GM21447 (cell line): ENCODE results near the gene WTIP.
"Not testable (repeated sequence)": the region's sequence is repeated elsewhere in the genome, so short reads cannot be mapped to it uniquely, and the experiment has no call there.

Experiments
- ATAC-seq: cut with Tn5 transposase; IDR thresholded peaks from one replicate; pipeline ENCODE4 v1.9.1; 2021; ENCODE audit not compliant: unreplicated experiment

WTIP gene

DNA sequence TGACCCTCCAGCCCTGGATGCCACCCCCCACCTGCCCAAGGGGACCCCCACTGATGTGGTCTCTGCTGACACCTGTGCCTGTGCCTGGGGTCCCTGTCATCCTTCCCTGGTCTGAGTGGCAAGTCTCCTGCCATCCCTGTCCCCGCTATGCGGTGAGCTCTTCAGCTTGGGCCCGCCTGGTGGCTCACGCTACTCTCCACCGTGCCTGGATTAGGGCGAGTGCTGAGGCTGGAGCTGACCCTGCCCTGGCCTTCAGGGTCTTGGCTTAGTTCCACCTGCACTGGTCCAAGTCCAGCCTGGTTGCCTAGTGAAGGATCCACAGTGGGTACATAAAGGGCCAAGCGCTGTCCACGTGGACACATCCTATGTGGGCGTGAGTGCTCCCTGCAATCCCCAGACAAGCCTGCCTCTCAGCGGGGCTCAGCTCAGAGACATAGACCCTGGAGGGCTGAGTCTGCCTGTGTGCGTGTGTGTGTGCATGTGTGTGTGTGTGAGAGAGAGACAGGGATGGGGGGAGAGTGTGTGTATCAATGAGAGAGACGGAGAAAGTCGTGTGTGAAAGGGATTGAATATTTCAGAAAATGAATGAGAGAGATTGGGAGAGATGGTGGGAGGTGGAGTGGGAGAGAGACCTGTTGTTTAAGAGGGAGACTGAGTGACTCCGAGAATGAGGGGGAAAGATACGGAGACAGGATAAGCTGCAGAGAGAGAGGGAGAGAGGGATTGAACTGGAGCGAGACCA is 22.1 kb downstream of the WTIP start:
- ATAC-seq, result no peak

GRCh38 chr19:34504273-34504808 is 22.8 kb downstream of the WTIP start:
- no peak for ATAC-seq

DNA sequence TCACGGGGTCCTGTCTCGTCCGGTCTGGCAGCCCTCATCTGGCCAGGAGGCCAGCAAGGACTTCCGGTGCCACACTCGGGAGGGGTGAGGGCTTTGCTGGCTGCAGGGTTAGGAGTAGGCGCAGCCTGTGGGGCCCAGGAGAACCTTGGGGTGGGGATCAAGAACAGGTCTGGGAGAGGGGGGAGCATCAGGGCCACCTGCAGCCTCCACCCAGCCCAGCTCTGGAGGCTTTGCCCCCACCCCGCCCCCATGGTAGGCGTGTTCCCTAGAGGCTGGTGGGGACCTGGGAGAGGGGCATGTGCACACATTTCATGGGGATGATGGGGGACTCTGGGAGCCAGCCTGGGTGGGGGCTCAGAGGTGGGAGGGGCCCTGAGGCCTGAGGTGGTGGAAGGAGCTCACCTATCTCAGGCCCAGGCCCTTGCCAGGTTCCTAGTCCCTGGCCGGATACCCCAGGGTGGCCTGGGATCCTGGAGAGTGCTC is 23.3 kb downstream of the WTIP start:
- no peak for ATAC-seq

DNA sequence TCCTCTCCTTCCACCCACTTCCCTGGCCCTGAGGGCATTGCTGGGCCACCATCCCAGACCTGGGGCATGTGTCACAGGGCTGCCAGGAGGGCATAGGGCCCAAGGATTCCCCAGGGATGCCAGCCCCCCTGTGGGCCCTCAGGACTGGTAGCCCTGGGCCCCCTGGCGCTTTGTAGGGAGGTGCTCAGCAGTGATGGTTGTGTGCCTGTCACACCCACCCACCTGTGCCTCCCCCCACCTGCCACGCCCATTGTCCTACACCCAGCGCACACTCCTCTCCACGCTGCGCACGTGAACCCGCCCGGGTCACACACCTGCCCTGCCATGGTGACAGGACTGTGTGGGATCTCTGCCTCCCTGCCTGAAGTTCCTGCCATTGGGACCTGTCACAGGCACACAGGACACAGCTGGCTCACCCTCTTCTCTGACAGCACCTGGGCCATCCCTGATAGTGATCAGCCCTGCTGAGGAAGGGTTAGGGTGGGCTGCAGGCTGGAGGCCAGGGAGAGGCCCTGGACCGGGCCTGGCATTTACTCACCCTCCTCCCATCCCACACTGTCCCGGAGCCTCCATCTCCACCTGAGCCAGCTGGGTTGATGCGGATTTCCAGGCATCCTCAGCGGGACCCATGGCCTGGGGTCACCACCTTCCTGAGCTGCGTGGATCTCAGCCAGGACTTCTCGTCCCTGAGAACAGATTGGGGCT is 23.9 kb downstream of the WTIP start:
- no peak for ATAC-seq

- ATAC-seq, result no peak
Observed at GRCh38 chr19:34506026-34506370, 24.4 kb downstream of the WTIP start.

- no peak for ATAC-seq
Observed at GRCh38 chr19:34507414-34508067, 26.0 kb downstream of the WTIP start.

DNA sequence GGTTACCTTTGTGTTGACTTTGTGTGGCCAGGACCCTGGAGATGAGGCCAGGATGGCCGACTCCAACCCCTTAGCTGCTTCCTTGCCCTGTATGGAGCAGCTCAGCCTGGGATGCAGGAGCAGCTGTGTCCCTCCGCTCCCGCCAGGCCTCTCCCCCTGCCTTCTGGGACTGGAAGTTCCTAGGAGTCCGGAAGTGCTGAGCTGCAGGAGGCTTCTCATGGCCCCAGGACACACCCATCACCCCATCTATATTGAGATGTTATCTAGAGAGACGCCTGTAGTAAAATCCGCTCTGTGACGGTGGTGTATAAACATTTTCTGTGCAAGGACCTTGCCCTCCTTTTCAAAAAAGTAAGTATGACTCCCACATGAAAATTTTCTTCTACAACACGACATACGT is 27.0 kb downstream of the WTIP start:
- no peak for ATAC-seq

- ATAC-seq, result not testable (repeated sequence)
Observed at GRCh38 chr19:34510904-34511303, 29.3 kb downstream of the WTIP start.

DNA sequence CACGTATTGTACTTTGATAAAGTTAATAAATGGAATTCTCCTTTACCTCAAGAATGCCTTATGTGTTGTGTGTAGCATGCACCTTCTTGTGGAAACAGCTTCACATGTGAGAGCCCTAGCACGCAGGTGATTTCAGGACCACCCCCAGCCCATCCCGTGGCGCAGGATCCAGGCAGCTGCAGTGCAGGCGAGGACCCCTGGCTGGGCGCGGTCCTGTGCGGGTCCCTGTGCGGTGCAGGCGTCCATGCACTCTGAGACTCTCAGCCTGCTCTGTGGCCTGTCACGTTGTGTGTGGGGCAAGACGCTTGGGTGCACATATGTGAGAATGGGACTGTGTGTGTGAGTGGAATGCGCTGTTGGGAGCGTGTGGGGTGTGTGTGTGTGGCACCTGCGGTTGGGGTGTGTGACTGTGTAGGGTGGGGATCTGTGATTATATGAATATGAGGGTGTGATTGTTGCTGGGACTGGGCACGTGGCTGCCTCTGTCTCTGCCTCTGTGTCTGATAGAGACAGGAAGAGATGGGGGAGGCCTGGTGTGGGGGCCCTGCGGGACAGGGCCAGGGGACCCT is 30.8 kb downstream of the WTIP start:
- ATAC-seq, result no peak

- no peak for ATAC-seq
Observed at GRCh38 chr19:34513767-34514166, 32.2 kb downstream of the WTIP start.

DNA sequence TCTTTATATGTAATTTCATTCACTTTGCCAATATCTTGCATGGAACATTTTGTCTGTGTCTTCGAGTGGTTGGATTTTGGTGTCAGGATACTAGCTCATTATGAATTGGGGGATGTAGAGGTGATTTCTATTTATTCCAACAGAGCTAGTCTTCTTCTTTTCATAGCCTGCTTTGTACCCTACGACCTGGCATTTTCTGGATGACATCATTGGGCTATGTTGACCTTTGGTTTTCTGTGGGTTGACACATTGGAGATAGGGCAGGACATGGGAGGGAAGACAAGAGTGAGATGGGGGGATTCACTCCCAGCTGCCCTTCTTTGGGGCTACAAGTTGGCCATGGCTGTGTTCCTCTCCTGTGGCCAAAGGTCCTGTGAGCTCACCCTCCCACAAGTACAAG is 38.0 kb downstream of the WTIP start:
- ATAC-seq, result no peak

DNA sequence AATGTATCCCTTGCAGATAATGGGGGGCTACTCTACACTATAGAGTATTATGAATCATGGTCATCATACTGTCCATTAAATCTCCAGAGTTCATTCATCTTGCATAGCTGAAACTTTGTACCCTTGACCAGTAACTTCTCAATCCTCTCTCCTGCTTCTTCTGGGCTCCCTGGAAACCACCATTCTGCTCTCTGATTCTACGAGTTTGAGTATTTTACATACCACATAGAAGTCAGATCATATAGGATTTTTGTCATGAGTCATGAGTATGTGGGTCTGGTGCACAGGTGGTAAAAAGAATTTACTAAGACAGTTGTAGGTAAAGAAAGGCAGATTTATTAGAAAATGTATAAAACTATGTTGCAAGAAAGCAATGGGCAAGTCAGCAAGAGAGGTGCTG is 41.9 kb downstream of the WTIP start:
- no peak for ATAC-seq

GRCh38 chr19:34525001-34525400 is 43.4 kb downstream of the WTIP start:
- ATAC-seq, result no peak

DNA sequence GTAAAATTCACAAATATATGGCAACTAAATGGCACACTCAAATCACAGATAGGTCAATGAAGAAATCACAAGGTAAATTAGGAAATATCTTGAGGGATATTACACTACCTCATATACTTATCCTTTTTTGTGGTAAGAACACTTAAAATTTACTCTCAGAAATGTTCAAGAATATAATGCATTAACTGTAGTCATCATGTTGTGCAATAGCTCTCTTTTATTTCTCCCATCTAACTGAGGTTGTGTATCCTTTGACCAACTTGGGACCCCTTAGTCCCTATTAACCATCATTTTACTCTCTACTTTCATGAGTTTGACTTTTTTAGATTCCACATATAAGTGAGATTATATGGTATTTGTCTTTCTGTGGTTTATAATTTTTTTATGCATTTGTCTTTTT is 52.6 kb downstream of the WTIP start:
- no peak for ATAC-seq

DNA sequence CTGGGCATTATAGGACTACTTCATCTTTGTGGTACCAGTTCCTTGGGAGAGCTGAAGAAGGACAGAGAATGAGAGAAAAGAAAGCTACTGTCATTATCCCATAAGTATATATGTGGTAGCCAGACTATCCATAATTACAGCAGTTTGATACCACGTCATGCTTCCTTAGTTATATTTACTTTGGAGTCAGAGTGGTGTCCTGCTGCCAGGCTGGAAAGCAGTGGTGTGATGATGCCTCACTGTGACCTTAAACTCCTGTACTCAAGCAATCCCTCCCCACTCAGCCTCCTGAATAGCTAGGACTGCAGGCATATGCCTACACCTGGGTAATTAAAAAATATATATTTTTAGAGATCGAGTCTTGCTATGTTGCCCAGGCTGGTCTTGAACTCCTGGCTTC is 57.8 kb downstream of the WTIP start:
- no peak for ATAC-seq

- ATAC-seq, result no peak
Observed at GRCh38 chr19:34540811-34541557, 59.4 kb downstream of the WTIP start.

- ATAC-seq, result no peak
Observed at GRCh38 chr19:34549833-34550232, 68.3 kb downstream of the WTIP start.

- ATAC-seq, result no peak
Observed at GRCh38 chr19:34555447-34555846, 73.9 kb downstream of the WTIP start.

DNA sequence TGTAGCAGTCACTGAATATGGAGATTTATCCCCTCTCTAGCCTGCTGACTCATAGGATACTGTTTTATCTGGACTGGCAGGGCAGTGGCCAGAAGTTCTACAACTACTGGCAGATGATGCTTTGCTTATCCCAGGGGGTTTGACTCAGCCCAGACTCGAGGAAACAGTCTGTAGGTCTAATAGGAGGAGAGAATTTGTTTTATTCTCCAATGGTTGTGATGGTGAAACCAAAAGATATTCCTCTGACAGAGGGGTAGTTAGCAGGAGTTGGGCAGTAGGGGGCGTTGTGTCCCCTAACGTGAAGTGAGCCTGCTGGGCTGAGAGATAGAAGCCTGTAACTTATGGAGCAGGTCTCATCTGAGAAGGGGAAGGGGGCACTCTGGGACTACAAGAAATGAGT is 74.9 kb downstream of the WTIP start:
- no peak for ATAC-seq

GRCh38 chr19:34559045-34559444 is 77.5 kb downstream of the WTIP start:
- ATAC-seq, result no peak

GRCh38 chr19:34560229-34560628 is 78.7 kb downstream of the WTIP start:
- no peak for ATAC-seq
